Thyroid gland (tissue), 4 donors: Measurements from ENCODE around the gene HSPA1A. TPM values are rescaled to one million over a fixed set of nuclear protein-coding genes. Genes with fewer than 3 reads are reported as not detected.

ENCODE experiments used
- DNase-seq, 2 donors: peaks; one replicate each; pipeline ENCODE4 v3.0.0-alpha.2; 2019
- H3K27ac ChIP-seq, 3 donors: fragments of 200-600 bp; sonication (generic); 1 replicate in 2 of 3; 2 replicates in 1 of 3; pipeline ENCODE4 v1.5.1; 2016 to 2019; ENCODE audit warnings: mild to moderate bottlenecking in 1 of 3, moderate library complexity in 1 of 3
- H3K27me3 ChIP-seq: fragments of 200-600 bp; sonication (generic); one replicate; pipeline ENCODE4 v1.5.1; 2019
- H3K36me3 ChIP-seq, 2 donors: fragments of 200-600 bp; sonication (generic); one replicate each; pipeline ENCODE4 v1.5.1; 2016 to 2019
- H3K4me1 ChIP-seq, 2 donors: fragments of 200-600 bp; sonication (generic); one replicate each; pipeline ENCODE4 v1.5.1; 2017 to 2019
- H3K4me3 ChIP-seq, 3 donors: fragments of 200-600 bp; sonication (generic); replicated peaks in 1 of 3; 1 replicate in 2 of 3; 2 replicates in 1 of 3; pipeline ENCODE4 v1.5.1; 2016; ENCODE audit warnings: mild to moderate bottlenecking in 1 of 3
- H3K9me3 ChIP-seq: fragments of 200-600 bp; sonication (generic); one replicate; pipeline ENCODE4 v1.5.1; 2017
- CTCF ChIP-seq, 6 experiments: fragments of 200-600 bp in 3 of 6; fragments of 450-650 bp in 3 of 6; sonication (generic) in 3 of 6; IDR thresholded peaks; one replicate each; pipeline ENCODE4 v1.5.1; 2016 to 2019; ENCODE audit warnings: antibody characterized with exemption in 6 of 6, mild to moderate bottlenecking in 2 of 6, inconsistent platforms in 1 of 6, moderate library complexity in 1 of 6
- POLR2A ChIP-seq, 2 donors: fragments of 450-650 bp; IDR thresholded peaks; one replicate each; pipeline ENCODE4 v1.6.1; 2017; ENCODE audit warnings: antibody characterized with exemption in 2 of 2, mild to moderate bottlenecking in 2 of 2, moderate library complexity in 1 of 2
- WGBS, 2 donors: methylation state at CpG; one replicate each; pipeline ENCODE4 v1.1.5; 2017; 5-methylcytosine and 5-hydroxymethylcytosine counted together
- intact Hi-C: fragments of 100-400 bp; cut with DNase I; formaldehyde crosslinking; loops from one replicate; pipeline ENCODE4 v1.15.1; 2023
- total RNA-seq, 4 donors: library from RNA; depleted of rRNA; stranded (reverse); fragments of >200 nt; gene quantifications; one replicate each; pipeline ENCODE4 v1.2.3, GENCODE V29; 2016

The HSPA1A gene
- total RNA-seq, result 100 to 1,000 TPM; 148 to 320 (median 190) TPM

- H3K9me3 ChIP-seq, result no peaks in the 10 kb centered on the region
- intact Hi-C loops, result no loop called here
- no peaks in the 10 kb centered on the region for H3K27me3 ChIP-seq
- peaks cover 21 to 35% of the 10 kb centered on the region in 2 donors for H3K4me1 ChIP-seq
- TF ChIP-seq CTCF (IDR thresholded peaks at IDR 0.05), result no peak
- peak; percentile 99 to 100 for TF ChIP-seq POLR2A (IDR thresholded peaks at IDR 0.05)
- WGBS, 2 donors, result 3% methylated on average over 6 to 36 of the region's 56 CpGs
- H3K36me3 ChIP-seq, result no peaks in the 10 kb centered on the region
- H3K27ac ChIP-seq, result peak within 1 kb of the TSS; percentile 100
- peak within 1 kb of the TSS in 2 of 3 donors; percentile 36 to 53 for H3K4me3 ChIP-seq
- DNase-seq, result peak; percentile 93
Observed at GRCh38 chr6:31815025-31815838, at the start of gene HSPA1A, which contains the start of gene HSPA1L. Gene HSPA1A (plus strand): TSS chr6:31815543. CDS start chr6:31815757, 214 bp downstream. Gene HSPA1L (minus strand): TSS chr6:31815283. CDS start chr6:31811972, 3,311 bp downstream.

- no peaks in the 10 kb centered on the region for H3K27me3 ChIP-seq
- WGBS, 2 donors, result 80 to 83% methylated on average over 9 of the region's 9 CpGs
- no peaks in the 10 kb centered on the region for H3K9me3 ChIP-seq
- DNase-seq, result no peak
- H3K4me3 ChIP-seq, result no peak overlapping the region
- TF ChIP-seq POLR2A (IDR thresholded peaks at IDR 0.05) (no peak), CTCF (IDR thresholded peaks at IDR 0.05) (no peak)
- H3K36me3 ChIP-seq, result no peaks in the 10 kb centered on the region
- H3K27ac ChIP-seq, result no peak overlapping the region
- H3K4me1 ChIP-seq, result no peaks in the 10 kb centered on the region
- intact Hi-C loops, result no loop called here
Observed at GRCh38 chr6:31765559-31765909, 49.8 kb upstream of the HSPA1A start.

GRCh38 chr6:31765910-31766794, 49.2 kb upstream of the HSPA1A start:
- Histone ChIP-seq H3K4me1 (no peaks in the 10 kb centered on the region), H3K4me3 (peak overlapping the region in 1 of 3 donors; percentile 4), H3K36me3 (no peaks in the 10 kb centered on the region), H3K27me3 (no peaks in the 10 kb centered on the region), H3K9me3 (no peaks in the 10 kb centered on the region), H3K27ac (no peak overlapping the region)
- 32 to 57% methylated on average over 24 to 28 of the region's 42 CpGs for WGBS, 2 donors
- TF ChIP-seq CTCF (IDR thresholded peaks at IDR 0.05) (no peak), POLR2A (IDR thresholded peaks at IDR 0.05) (peak in 1 of 2 donors; percentile 5)
- DNase-seq, result peak; percentile 18 to 38
- intact Hi-C loops, result no loop called here

- TF ChIP-seq POLR2A (IDR thresholded peaks at IDR 0.05) (no peak), CTCF (IDR thresholded peaks at IDR 0.05) (no peak)
- Histone ChIP-seq H3K36me3 (no peaks in the 10 kb centered on the region), H3K4me1 (no peaks in the 10 kb centered on the region), H3K4me3 (no peak overlapping the region), H3K27ac (no peak overlapping the region), H3K27me3 (no peaks in the 10 kb centered on the region), H3K9me3 (no peaks in the 10 kb centered on the region)
- intact Hi-C loops, result no loop called here
- 70 to 85% methylated on average over 3 to 6 of the region's 6 CpGs for WGBS, 2 donors
- no peak for DNase-seq
Observed at GRCh38 chr6:31767096-31767645, 48.2 kb upstream of the HSPA1A start.
